CD14-positive monocyte (primary cell): ENCODE data around the gene PPP2R5B. TPM values are rescaled to one million over a fixed set of nuclear protein-coding genes. Genes with fewer than 3 reads are reported as not detected.

Experiments used
- DNase-seq, 3 donors: peaks; one replicate each; pipeline ENCODE4 v3.0.0-alpha.2; 2011 to 2022
- H2AFZ ChIP-seq: 2 replicates; pipeline ENCODE4 v1.6.0; 2012; ENCODE audit warnings: mild to moderate bottlenecking, low read depth, low read length, inconsistent platforms; ENCODE audit not compliant: insufficient read depth, poor library complexity, severe bottlenecking
- H3K27ac ChIP-seq, 2 donors: 1 replicate in 1 of 2; 2 replicates in 1 of 2; pipeline ENCODE4 v1.5.1; 2012 to 2013; ENCODE audit warnings: low read length in 2 of 2, control low read depth in 1 of 2, inconsistent platforms in 1 of 2, low read depth in 1 of 2, mild to moderate bottlenecking in 1 of 2
- H3K27me3 ChIP-seq, 2 donors: one replicate each; pipeline versions ENCODE4 v1.6.0 to v1.6.1; 2011 to 2013; ENCODE audit warnings: low read length in 2 of 2; ENCODE audit not compliant: control insufficient read depth in 2 of 2, insufficient read depth in 2 of 2
- H3K36me3 ChIP-seq, 2 donors: replicated peaks in 1 of 2; 1 replicate in 1 of 2; 2 replicates in 1 of 2; pipeline versions ENCODE4 v1.5.1 to v1.6.1; 2012 to 2013; ENCODE audit warnings: low read length in 2 of 2, control low read depth in 1 of 2, inconsistent platforms in 1 of 2, mild to moderate bottlenecking in 1 of 2; ENCODE audit not compliant: insufficient read depth in 2 of 2, control insufficient read depth in 1 of 2
- H3K4me1 ChIP-seq, 2 donors: 1 replicate in 1 of 2; 2 replicates in 1 of 2; pipeline versions ENCODE4 v1.5.1 to v1.6.1; 2012 to 2013; ENCODE audit warnings: low read length in 2 of 2, control low read depth in 1 of 2, inconsistent platforms in 1 of 2, mild to moderate bottlenecking in 1 of 2, moderate library complexity in 1 of 2; ENCODE audit not compliant: insufficient read depth in 2 of 2, control insufficient read depth in 1 of 2
- H3K4me2 ChIP-seq: replicated peaks from 2 replicates; pipeline ENCODE3; 2012; ENCODE audit warnings: low read length, moderate library complexity, mild to moderate bottlenecking; ENCODE audit not compliant: poor library complexity, severe bottlenecking; ENCODE audit errors: extremely low read depth
- H3K4me3 ChIP-seq, 3 experiments: fragments of 200-600 bp in 1 of 3; sonication (generic) in 1 of 3; replicated peaks in 1 of 3; 1 replicate in 2 of 3; 2 replicates in 1 of 3; pipeline ENCODE4 v1.5.1; 2011 to 2013; ENCODE audit warnings: low read length in 3 of 3, mild to moderate bottlenecking in 3 of 3, control low read depth in 2 of 3, low read depth in 2 of 3, inconsistent platforms in 1 of 3, moderate library complexity in 1 of 3
- H3K79me2 ChIP-seq: 2 replicates; pipeline ENCODE4 v1.6.0; 2012; ENCODE audit warnings: mild to moderate bottlenecking, control low read depth, inconsistent platforms, low read length, moderate library complexity; ENCODE audit not compliant: insufficient read depth
- H3K9ac ChIP-seq: 2 replicates; pipeline ENCODE4 v1.6.0; 2017; ENCODE audit warnings: low read length, mild to moderate bottlenecking; ENCODE audit not compliant: insufficient read depth, poor library complexity, severe bottlenecking
- H3K9me3 ChIP-seq, 2 donors: replicated peaks in 1 of 2; 1 replicate in 1 of 2; 2 replicates in 1 of 2; pipeline versions ENCODE4 v1.5.1 to v1.6.1; 2012 to 2013; ENCODE audit warnings: low read length in 2 of 2, control low read depth in 1 of 2; ENCODE audit not compliant: control insufficient read depth in 1 of 2, insufficient read depth in 1 of 2
- H4K20me1 ChIP-seq: 2 replicates; pipeline ENCODE4 v1.6.0; 2012; ENCODE audit warnings: mild to moderate bottlenecking, low read length, control low read depth, moderate library complexity; ENCODE audit not compliant: insufficient read depth
- H3K27ac Mint-ChIP-seq, 7 donors: one replicate each; pipeline ENCODE4 v1.8.0; 2020; ENCODE audit warnings: mild to moderate bottlenecking in 7 of 7, mixed read lengths in 7 of 7, moderate library complexity in 6 of 7, inconsistent platforms in 2 of 7
- H3K27me3 Mint-ChIP-seq, 3 donors: one replicate each; pipeline ENCODE4 v1.8.0; 2021 to 2022; ENCODE audit warnings: low read depth in 3 of 3, mild to moderate bottlenecking in 3 of 3, mixed read lengths in 3 of 3, moderate library complexity in 3 of 3, inconsistent platforms in 1 of 3
- H3K36me3 Mint-ChIP-seq, 2 donors: one replicate each; pipeline ENCODE4 v1.8.0; 2020; ENCODE audit warnings: mixed read lengths in 2 of 2, inconsistent platforms in 1 of 2, mild to moderate bottlenecking in 1 of 2
- H3K4me1 Mint-ChIP-seq: one replicate; pipeline ENCODE4 v1.8.0; 2020; ENCODE audit warnings: mild to moderate bottlenecking, mixed read lengths
- H3K4me3 Mint-ChIP-seq, 2 donors: one replicate each; pipeline ENCODE4 v1.8.0; 2020; ENCODE audit warnings: mild to moderate bottlenecking in 2 of 2, mixed read lengths in 2 of 2, moderate library complexity in 1 of 2
- H3K9me3 Mint-ChIP-seq, 7 donors: one replicate each; pipeline ENCODE4 v1.8.0; 2020 to 2022; ENCODE audit warnings: mixed read lengths in 7 of 7, mild to moderate bottlenecking in 6 of 7, moderate library complexity in 6 of 7, inconsistent platforms in 2 of 7
- WGBS: methylation state at CpG from one replicate; pipeline ENCODE4 v1.1.5; 2013; ENCODE audit warnings: missing lambda C conversion rate; ENCODE audit not compliant: insufficient coverage; 5-methylcytosine and 5-hydroxymethylcytosine counted together
- intact Hi-C, 2 donors: fragments of 100-400 bp; cut with micrococcal nuclease; formaldehyde crosslinking; loops; one replicate each; pipeline versions ENCODE4 v1.15.0 to v1.15.1; 2023
- polyA plus RNA-seq, 3 donors: library from polyadenylated mRNA; depleted of rRNA in 1 of 3; unstranded in 2 of 3; stranded (reverse) in 1 of 3; fragments of 300-500 nt in 2 of 3; fragments of >200 nt in 1 of 3; fragmentation: Illumina TruSeq in 2 of 3; gene quantifications; 1 replicate in 2 of 3; 2 replicates in 1 of 3; pipeline ENCODE4 v1.2.3, GENCODE V29; 2012 to 2021
- TF ChIP-seq, protein P1 (sequence below): fragments of 200-600 bp; IDR thresholded peaks from one replicate; pipeline ENCODE4 v1.8.0; 2022; ENCODE audit warnings: antibody characterized with exemption, mild to moderate bottlenecking

Gene PPP2R5B
- polyA plus RNA-seq, 3 donors: 9.0 to 26.7 (median 9.4) TPM

DNA sequence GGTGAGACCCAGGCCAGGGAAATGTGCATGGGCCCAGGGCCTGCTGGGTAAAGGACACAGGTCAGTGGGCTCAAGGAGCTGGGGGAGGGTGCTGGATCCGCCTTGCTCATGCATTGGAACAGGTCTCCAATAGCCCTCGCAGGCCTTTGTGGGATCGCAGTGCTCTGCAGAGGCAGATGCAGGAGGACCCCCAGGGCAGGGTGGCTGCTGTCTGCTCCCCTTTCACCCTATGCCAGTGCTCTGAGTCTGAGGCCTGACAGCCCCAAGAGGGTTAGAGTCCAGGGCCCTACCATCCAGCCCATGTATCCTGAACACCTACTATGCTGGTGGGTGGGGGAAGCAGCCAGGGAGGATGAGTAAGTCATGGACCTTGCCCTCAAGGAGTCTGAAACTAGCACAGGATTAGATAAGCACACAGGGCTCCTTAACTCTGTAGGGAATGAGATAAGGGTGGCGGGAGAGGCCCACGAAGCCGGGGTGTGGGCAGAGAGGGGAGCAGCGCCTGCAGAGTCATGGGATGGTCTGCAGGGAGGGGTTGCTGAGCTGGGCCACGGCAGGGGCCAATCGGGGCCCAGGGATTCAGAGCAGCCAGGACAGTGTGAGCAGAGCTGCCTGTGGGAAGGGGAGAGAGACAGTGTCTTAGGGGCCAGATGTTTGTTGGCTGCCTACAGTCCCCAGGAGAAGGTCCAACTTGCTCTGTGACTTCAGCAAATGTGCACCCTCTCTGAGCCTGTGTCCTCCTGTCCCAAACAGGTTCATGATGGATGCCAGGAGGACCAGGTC is 35.6 kb upstream of the PPP2R5B start:
- Mint-ChIP-seq H3K4me3 (no peak overlapping the region), H3K27ac (peak overlapping the region in 1 of 7 donors; percentile 45), H3K36me3 (peaks cover 0 to 3% of the 10 kb centered on the region in 2 donors), H3K4me1 (peaks cover 44% of the 10 kb centered on the region), H3K27me3 (peaks cover 4 to 12% (median 12%) of the 10 kb centered on the region in 3 donors), H3K9me3 (no peaks in the 10 kb centered on the region)
- H3K4me3 ChIP-seq: no peak overlapping the region
- TF ChIP-seq, protein P1, sequence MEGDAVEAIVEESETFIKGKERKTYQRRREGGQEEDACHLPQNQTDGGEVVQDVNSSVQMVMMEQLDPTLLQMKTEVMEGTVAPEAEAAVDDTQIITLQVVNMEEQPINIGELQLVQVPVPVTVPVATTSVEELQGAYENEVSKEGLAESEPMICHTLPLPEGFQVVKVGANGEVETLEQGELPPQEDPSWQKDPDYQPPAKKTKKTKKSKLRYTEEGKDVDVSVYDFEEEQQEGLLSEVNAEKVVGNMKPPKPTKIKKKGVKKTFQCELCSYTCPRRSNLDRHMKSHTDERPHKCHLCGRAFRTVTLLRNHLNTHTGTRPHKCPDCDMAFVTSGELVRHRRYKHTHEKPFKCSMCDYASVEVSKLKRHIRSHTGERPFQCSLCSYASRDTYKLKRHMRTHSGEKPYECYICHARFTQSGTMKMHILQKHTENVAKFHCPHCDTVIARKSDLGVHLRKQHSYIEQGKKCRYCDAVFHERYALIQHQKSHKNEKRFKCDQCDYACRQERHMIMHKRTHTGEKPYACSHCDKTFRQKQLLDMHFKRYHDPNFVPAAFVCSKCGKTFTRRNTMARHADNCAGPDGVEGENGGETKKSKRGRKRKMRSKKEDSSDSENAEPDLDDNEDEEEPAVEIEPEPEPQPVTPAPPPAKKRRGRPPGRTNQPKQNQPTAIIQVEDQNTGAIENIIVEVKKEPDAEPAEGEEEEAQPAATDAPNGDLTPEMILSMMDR: no peak
- intact Hi-C loops: loop anchor here in 1 of 2 donors (2.0 kb wide), 1 partner anchor 34 kb away; no protein-coding TSS in a partner anchor
- no peak overlapping the region for H2AFZ ChIP-seq
- H3K4me2 ChIP-seq: peak overlapping the region; percentile 70
- no peak overlapping the region for H3K9ac ChIP-seq
- H4K20me1 ChIP-seq: no peaks in the 10 kb centered on the region
- no peaks in the 10 kb centered on the region for H3K79me2 ChIP-seq
- H3K27me3 ChIP-seq: no peaks in the 10 kb centered on the region
- no peaks in the 10 kb centered on the region for H3K9me3 ChIP-seq
- H3K27ac ChIP-seq: no peak overlapping the region
- H3K4me1 ChIP-seq: peaks cover 47 to 54% of the 10 kb centered on the region in 2 donors
- WGBS: 66% methylated on average over 6 of the region's 9 CpGs
- no peaks in the 10 kb centered on the region for H3K36me3 ChIP-seq
- DNase-seq: no peak

DNA sequence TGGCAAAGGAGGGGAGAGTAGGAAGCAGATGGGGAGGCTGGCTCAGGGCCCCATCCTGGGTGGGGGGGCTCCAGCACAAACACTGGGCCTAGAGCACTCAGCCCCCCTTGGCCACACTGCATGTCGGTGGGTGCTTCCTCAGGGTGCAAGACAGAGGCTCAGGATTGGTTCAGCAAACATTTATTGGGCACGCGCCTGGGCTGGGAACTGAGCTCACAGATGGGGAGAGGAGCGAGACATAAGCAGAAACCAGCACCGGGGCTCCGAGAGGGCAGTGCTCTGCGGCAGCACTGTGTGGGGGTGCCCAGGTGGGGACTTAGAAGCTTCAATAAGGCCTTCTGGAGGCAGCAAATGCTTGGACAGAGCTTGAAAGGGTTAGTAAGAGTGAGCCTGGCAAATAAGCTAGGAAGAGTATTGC is 34.0 kb upstream of the PPP2R5B start:
- Histone ChIP-seq H3K79me2 (no peaks in the 10 kb centered on the region), H3K4me1 (peaks cover 40 to 45% of the 10 kb centered on the region in 2 donors), H3K4me3 (no peak overlapping the region), H3K4me2 (no peak overlapping the region), H3K9me3 (no peaks in the 10 kb centered on the region), H3K9ac (no peak overlapping the region), H3K36me3 (peaks cover 7 to 9% of the 10 kb centered on the region in 2 donors), H3K27me3 (no peaks in the 10 kb centered on the region), H3K27ac (no peak overlapping the region), H4K20me1 (peaks cover 6% of the 10 kb centered on the region), H2AFZ (no peak overlapping the region)
- WGBS: 98% methylated on average over 4 of the region's 7 CpGs
- intact Hi-C loops: no loop called here
- peak overlapping the region in 1 of 2 donors; percentile 37 for H3K4me3 Mint-ChIP-seq
- DNase-seq: no peak
- peaks cover 33% of the 10 kb centered on the region for H3K4me1 Mint-ChIP-seq
- H3K36me3 Mint-ChIP-seq: peaks cover 4 to 5% of the 10 kb centered on the region in 2 donors
- no peaks in the 10 kb centered on the region for H3K9me3 Mint-ChIP-seq
- H3K27me3 Mint-ChIP-seq: peaks cover 4 to 7% (median 5%) of the 10 kb centered on the region in 3 donors
- H3K27ac Mint-ChIP-seq: peak overlapping the region in 1 of 7 donors; percentile 40
- TF ChIP-seq, protein P1: no peak
